Pulmonary artery endothelial cell (primary cell): ENCODE results near the gene BABAM2. TPM values are rescaled to one million over a fixed set of nuclear protein-coding genes. Genes with fewer than 3 reads are reported as not detected.
"Not testable (repeated sequence)": the region's sequence is repeated elsewhere in the genome, so short reads cannot be mapped to it uniquely, and the experiment has no call there.

ENCODE experiments used
- DNase-seq: peaks from one replicate; pipeline ENCODE4 v3.0.0-alpha.2; 2011; ENCODE audit warnings: low read depth, low spot score
- total RNA-seq: library from RNA; depleted of rRNA; stranded (reverse); fragments of >200 nt; gene quantifications from 2 replicates; pipeline ENCODE4 v1.2.3, GENCODE V29; 2014

The BABAM2 gene
- total RNA-seq, 1 donor from 2014 or later, result 12.9 TPM

DNA sequence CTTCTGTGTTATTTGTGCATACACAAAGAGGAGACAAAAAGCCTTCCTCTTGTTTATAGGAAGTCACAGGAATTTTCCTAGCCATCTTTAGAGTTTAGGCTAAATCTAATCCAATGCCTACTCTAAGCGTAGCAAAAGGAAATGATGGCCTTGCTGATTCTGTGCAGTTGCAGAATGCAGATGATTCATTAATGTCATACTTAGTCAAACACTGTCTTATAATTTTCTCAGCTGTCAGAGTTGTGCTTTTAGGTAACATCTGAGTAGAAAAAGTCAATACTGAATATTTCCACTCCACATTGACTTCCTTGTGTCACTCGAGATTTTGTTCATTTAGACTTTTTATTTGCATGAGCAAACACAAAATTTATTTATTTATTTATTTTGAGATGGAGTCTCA lies 344.3 kb downstream of the BABAM2 start:
- DNase-seq, result no peak

DNA sequence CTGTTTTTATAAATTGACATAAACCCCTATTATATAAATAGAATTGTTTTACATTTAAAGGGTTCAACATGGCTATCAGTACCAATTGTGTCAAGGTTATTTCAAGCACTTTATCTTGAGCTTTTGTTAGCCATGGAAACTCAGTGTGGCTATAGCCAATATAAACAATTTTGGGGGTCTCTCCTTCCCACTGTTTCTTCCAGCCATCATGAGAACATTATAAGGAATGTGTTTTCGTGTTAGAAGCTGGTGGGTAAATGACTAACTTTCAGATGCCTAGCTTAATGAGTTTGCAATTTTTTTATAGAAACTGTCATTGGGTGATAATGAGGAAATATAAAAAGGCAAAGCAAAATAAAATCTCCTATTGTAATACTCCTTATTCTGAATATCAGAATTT lies 348.7 kb downstream of the BABAM2 start:
- no peak for DNase-seq

DNA sequence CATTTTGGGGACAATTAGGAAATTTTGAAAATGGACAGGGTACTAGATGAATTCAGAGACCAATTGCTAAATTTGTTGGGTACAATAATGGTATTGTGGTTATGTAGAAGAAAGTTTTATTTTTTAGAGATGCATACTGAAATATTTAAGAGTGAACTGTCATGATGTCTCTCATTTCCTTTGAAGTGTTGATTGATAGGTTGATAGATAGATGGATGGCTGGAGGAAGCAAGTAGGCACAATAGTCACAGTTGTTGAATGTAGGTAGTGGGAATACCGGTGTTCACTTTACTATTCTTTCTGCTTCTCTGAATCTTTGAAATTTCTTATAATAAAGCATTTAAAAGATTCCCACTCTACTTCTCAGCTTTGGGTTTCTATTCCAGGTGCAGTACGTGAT lies 350.4 kb downstream of the BABAM2 start:
- DNase-seq, result no peak

DNA sequence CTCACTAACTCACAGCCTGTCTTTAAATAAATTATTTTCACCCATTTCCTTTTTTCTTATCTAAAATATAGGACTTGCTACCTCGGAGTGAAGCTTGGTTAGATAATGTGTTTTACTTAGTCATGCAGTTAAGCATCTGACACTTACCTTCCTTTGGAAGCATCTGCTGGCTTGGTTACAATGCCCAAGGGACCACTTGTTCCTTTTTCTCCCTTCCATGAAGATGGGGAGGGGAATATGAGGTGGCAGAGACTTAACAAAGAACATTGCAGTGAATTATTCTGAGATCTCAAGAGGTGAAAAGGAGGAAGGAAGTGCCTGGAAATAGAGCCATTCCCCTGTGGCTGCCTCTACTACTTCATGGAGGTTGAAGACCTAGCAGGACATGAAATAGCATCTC lies 356.8 kb downstream of the BABAM2 start:
- no peak for DNase-seq

DNA sequence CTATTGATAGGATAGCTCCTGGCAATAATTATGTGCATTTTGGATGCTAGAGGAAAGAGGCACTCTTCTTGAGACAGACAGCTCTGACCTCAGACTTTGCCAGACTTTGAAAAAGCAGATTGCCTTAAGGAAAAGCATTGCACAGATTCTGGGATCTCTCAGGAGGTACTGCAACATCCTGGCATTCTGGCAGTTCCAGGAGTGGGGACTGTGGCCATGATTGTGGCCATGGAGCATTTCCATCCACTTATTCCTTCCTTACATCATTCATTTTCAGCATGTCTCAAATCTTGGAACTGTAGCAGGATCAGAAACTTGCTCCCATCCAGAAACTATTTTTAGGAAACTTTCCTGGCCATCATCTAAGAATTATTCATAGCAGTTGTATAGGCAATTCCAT lies 357.2 kb downstream of the BABAM2 start:
- no peak for DNase-seq

DNA sequence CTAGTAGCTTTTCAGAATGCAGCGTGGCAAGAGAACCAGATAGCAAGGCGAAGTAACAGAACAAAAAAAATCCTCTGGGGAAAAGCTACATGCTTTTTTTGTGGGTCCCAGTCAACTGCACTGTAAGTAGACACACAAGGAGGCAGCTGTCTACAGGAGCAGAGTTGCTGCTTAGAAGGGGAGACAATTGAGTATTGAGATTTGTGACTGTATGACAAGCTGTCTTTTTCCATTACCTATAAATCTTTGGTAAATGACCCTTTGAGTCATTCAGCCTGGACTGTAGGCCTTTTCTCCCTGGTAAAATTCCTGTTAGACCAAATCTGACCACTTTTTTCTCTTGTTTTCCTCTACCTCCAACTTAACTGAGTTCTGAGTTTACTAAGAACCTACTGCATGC lies 358.0 kb downstream of the BABAM2 start:
- no peak for DNase-seq

DNA sequence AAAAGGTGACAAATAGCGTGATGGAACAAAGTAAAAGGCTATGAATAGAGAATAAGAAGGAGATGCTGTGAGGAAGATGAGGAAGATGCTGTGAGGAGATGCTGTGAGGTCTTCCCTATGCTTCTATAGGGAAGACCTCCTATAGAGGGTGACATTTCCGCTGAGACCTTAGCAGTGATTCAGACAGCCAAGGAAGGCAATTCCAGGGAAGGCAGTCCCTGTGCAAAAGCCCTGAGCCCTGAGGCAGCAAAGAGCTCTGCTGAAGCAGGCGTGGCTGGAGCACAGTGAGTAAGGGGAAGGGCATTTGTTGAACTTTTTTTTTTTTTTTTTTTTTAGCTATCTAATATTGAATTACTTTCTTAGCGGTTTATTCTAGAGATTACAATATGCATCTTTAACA lies 359.5 kb downstream of the BABAM2 start:
- no peak for DNase-seq

DNA sequence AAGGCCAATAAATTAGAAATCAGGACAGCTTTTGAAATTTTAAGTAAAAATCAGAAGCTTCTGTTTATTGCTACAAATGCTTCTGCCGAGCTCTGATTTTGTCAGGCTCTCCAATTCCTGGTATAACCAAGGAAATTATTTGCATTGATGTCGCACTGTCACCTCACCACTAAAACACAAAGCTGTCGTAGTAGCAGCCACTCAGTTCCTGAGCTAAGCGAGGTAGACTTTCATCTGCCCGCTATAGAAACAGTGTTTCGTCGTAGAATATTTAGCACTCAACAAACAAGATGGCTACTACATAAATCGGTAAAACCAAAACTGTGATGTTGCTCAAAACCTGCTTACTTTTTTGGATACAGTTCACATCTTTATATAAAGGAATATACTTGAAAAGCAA lies 360.8 kb downstream of the BABAM2 start:
- DNase-seq, result no peak

DNA sequence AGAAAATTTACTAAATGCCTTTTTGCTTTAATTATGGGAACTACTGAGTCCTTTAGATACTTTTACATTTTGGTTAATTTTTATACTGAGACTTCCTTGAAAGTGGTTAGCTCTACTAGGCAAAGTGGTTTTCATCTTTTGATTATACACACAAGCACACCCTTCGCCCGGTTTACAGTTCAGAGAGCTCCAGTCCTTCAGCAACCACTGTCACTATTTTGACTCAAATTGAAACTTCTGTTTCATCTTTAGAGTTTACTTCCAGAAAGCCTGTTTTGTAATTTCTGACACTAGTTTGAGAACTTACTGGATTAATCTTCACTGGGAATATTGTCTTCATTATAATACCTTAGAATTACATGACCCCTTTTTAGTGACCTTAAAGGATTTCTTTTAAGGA lies 361.8 kb downstream of the BABAM2 start:
- DNase-seq, result no peak

DNA sequence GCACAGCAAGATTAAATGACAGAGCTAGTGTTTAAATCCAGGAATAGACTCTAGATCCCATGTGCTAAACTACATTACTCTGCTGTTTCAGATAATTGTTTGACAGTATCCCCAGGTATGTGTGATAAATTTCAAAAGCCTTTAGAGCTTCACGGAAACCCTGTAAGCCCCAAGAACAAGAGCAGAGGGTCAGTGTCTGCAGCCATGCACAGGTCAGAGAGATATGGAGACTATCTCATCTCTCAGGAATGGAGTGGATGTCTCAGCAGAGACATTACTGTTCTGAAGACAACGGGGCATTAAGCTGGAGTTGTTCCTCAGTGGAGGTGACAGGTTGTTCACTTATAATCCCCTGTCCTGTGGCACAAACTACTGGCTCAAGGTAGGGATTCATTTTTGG lies 363.0 kb downstream of the BABAM2 start:
- DNase-seq, result no peak

DNA sequence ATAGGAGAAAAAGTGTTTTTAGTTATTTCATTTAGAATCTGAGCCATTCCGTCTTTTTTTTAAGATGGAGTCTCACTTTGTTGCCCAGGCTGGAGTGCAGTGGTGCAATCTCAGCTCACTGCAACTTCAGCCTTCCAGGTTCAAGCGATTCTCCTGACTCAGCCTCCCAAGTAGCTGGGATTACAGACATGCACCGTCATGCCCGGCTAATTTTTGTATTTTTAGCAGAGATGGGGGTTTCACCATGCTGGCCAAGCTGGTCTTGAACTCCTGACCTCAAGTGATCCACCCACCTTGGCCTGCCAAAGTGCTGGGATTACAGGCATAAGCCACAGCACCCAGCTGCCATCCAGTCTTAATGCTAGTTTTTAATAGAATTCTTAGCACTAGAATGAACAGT lies 364.7 kb downstream of the BABAM2 start:
- DNase-seq, result not testable (repeated sequence)

DNA sequence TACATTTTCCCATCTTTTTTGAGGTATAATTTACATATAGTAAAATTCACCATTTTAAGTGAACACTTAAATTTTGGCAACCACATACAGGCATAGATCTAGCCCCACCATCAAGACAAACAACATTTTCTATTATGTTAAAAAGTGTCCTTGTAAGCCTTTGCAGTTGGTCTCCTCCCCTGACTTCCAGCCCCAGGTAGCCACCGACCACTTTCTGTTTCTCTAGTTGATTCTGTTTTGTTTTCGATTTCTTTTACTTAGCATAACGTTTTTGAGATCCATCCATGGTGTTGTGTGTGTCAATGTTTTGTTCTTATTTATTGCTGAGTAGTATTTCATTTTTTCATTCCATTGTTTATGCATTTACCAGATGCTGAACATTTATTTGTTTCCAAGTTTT lies 366.7 kb downstream of the BABAM2 start:
- DNase-seq, result no peak

DNA sequence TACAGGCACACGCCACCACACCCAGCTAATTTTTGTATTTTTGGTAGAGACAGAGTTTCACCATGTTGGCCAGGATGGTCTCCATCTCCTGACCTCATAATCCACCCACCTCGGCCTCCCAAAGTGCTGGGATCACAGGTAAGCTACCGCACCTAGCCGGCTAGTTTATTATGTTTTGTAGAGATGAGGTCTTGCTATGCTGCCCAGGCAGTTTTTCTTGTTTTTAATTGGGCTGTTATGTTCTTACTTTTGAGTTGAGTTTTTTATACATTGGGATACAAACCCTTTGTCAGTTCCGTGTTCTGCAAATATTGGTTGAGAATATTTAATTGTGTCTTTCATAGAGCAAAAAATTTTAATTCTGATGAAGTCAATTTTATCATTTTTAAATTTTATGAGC lies 368.7 kb downstream of the BABAM2 start:
- not testable (repeated sequence) for DNase-seq

DNA sequence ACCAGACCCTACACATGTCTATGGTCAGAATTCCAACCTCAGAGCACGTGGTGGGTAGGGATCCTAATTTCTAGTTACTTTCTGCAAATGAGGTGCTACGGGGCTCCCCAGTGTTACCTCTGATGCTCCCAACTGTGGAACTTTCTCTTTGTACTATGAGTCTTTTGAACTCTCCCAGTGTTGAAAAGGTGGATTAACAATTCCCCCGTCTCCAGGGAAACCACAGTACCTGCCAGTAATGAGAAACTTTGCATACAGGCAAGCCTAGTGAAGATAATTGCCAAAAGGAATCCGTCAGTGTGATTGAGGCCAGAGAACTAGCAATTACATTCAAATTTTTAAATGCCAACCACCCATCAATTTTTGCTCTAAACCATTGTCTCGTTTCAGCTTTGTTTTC lies 373.2 kb downstream of the BABAM2 start:
- no peak for DNase-seq

DNA sequence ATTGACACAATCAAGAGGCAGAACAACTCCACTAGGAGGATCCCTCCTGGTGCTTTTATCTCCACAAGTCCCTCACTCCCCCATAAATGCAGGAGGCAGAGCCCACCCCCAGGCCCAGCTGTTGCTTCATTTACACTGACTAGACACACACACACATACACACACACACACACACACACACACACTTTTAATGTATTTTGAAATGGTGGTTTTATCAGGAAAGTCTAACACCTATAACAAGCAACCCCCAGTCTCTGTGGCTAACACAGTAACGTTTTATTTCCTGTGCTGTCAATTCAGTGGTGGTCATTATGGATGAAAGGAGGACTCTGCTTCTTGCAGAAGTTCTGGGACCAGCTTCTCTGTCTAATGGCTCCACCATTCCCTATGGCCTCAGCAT lies 376.8 kb downstream of the BABAM2 start:
- DNase-seq, result no peak

DNA sequence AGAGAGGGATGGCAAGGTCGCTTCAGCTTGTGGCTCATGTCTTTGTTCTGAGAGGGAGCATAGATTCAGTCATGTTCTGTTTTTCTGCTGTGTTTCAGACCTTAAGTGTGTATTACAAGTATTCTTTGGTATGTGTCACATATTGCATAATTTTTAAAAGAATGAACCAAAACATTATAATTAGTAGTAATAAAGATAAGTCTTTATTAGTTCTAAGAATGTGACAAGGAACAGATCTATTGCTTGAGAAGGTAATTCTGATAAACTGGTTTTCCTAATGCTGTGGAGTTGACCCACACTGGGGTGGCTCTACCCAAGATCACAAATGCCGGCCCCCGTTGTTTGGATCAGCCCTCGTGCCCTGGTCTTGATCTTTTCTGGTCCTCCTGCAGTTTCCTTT lies 377.9 kb downstream of the BABAM2 start:
- no peak for DNase-seq

DNA sequence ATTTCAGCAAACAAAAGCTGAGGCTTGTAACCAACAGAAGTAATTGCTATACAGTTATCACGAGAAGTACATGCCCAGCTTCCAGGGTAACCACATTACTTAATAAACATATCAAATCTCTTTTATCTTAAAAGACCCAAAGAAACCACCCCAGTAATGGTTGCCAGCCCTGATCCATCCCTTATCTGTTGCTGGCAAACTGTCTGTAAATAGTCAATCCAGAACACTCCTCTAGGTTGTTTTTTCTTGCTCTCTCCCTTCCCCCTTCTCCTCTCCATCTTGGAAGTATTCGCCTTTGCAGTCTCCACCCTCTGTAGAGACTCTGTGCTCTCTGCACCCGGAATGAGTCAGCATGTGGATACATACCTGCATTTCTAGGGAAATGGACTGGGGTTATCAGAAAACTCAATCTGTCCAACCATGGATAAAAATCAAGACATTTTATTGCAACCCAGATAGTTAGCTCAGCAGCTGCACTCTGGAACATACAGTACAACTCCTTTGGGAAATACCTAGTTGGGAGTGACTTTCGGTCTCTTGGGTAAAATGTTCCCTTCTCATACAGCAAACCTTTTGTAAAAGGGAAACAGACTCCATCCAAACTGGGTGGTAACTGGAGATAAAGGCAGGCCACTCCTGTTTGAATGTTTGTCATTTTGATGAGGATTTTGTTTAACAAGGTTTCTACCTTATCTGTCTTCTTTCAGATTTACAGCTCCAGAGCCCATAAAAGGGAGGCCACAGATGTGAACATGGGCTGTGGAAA lies 378.7 kb downstream of the BABAM2 start:
- no peak for DNase-seq

DNA sequence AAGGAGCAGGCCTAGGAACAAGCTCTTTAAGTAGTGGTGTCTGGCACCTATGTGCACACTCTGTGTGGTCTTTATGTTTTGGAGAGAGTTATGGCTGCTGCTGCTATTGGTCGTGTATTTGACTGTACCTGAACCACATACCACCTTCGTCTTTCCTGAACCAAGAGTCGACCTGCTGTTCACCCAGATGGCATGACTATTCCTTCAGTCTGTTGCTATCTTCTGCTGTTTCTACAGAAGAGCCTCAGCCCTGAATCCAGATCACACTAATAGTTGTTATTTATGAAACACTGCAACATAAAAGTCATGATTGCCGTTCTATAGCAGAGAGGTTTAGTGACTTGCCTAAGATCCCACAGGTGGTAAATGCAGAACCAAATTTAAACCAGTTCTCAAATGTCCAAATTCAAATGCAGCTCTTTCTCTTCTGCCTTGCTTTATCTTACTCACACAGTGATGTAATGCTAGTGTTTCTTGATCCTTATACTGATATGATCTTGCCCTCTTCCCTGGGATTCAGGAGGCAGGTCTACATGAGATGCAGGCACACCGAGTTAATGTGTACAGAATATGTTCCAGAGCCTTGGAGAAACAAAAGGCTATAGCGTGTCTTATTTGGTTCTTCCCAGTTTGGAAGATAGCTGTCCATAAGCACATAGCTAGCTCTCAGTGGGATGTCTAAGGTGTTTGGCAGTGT lies 380.1 kb downstream of the BABAM2 start:
- no peak for DNase-seq

DNA sequence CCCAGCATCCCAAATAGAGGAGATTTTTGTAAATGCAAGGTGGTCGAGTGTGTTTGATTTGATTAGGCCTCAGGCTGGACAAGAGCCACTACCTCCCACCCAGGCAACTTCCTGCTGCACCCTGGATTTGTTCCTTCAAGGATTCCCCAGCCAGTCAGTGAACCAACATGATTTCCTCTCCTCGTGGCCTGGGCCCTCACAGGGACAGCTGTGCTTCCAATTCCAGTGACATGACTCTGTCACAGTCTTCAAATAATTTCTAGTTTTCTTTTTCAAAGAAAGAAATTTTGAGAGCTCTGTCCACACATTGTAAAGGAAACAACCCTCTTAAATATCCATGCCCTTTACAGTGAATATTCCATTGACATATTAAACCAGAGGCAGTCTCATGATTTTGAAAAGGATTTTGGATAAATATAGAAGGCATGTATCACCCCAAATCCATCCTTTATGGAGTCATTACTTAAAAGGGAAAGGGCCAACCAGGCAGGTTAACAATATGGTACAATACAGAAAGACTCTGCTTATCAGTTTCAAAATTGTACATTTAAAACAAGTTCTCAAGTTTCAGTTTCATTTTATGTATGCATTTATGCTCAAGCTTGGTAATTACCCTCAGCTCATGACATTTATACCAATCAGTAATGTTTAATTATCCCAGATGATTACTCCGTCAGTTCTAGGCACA lies 380.8 kb downstream of the BABAM2 start:
- DNase-seq, result no peak

DNA sequence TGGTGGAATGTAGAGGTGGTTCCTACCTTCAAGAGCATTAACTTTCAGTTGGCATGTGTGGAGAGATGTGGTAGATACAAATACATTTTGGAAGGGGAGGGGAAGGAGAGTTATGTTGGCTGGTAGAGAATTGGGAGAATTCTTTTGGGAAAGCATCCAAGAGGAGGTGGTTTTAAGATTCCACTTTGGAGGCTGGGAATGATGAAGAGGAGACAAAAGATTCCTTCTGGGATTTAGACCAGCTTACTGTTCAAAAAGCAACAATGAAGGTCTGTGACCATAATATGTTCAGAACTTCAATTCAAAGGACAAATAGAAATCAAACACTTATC lies 381.4 kb downstream of the BABAM2 start:
- DNase-seq, result no peak

DNA sequence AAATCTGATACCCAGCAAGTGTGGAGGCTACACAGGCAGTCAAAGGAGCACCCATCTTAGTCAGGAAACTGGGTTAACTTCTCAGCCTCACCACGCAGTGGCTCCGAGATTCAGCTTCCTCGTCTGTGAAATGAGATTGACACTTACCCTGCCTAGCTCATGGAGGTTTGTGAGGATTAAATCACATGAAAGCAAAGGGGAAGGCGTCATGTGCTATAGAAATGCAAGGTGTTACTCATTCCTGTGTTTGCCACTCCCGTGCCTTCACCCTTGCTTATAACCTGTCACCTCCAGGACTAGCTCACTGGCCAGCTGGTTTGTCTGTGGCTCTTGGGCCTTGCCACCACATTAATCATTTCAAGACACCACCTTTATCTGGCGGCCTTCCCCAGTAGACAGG lies 383.2 kb downstream of the BABAM2 start:
- no peak for DNase-seq

DNA sequence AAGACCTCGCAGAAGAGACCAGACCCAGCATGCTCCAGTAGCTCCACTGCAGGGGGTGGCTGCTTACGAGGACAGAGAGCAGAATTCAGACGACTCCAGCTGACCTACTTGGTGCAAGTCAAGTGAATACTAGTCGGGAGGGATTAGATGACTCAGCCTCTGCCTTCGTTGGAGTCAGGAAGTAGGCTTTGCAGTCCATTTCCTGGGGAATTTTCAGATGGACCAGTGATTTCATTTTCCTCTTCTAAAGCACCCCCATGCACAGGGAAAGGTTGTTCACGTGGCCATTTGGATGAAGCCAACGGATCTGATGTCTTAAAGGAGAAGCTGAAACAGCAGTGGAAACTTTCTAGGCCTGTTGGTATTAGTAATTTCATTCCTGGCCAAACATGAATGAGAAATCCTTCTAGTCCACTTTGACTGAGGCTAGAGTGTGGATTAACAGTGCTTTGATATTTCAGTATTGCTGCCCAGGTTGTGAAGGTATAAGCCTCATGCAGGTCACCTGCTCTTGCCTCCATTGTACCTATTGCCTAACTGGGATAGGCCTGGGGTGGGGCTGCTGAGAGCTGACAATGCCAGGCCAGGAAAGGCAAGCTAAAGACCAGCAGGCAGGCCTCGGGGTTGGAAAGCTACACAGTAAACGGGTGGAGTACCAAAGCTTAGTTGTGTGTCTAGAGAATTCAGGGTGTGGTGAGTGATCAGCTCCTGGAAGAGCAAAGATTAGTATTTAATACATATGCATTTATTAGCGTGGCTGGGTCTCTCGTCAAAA lies 384.6 kb downstream of the BABAM2 start:
- DNase-seq, result peak; percentile 97
